ENCODE results near the gene ZBTB48.

ZBTB48 gene

DNA sequence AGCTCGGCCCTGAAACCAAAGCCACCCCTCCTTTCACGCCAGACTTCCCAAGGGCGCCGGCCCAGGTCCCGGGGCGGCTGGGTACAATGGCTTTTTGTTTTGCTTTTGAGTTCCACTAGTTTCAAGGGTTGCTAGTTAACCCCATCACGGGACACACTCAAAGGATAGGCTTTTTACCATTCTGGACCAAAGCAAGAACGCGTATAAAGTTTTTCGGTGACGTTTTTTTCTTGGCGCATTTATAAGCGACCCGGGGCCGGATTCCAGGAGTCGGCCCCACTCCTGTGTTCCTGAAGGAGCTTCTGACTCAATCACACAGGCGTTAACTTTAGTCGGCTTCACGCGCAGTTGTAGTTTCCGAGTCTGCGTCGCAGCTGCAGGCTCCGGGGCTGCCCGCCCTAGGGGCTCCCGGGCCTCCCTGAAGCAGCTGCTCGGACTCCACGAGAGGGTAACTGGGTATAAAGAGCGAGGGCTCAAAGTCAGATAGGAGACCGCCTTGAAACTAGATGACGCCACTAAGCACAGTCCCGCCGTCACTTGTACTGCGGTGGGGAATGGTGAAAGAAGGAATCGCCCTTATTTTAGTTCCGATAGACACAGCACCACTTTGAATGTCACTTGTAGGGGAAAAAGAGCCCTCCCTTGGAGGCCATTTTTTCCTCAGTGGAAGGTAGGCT, 23.6 kb downstream of the ZBTB48 start:
- DNase-seq (ENCODE audit: insufficient read length), result no peak
- no peak for FAIRE-seq
- TF ChIP-seq POLR2AphosphoS5 (IDR thresholded peaks at IDR 0.05; ENCODE audit: low read depth, low read length), result no peak
- no peak for TF ChIP-seq POLR2A (IDR thresholded peaks at IDR 0.05; ENCODE audit: low read depth, low read length)
- TF ChIP-seq TAF1 (IDR thresholded peaks at IDR 0.05; ENCODE audit: borderline replicate concordance, low read depth, low read length), result no peak

DNA sequence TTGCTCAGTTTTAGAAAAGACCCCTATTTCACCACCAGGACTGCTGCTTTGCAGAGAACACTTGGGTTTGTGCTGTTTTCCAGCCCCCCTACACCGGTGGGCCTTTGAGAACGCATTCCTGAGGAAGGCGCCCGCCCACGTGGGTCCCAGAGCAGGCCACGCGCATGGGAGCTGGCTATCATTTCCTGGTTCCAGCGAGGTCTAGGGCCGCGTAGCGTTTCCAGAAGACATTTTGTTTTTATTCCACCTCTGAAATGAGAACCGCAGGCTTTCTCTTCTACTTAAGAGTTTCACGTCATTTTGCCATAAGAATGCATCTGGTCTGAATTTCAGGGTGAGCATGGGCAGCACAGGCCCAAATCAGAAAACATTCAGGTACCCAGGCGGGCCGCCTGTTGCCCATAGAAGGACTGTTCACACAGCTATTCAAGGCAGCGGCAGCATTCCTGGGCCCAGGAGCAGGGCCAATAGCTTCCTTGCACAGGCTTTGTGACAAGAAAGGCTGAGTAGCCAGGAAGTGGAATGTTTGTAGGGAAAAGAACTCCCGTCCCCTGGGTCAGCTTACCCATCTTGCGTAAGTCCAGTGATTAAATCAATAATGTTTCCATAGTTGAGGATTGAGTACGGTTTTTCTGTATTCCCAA, 24.2 kb downstream of the ZBTB48 start:
- DNase-seq (ENCODE audit: insufficient read length) (no peak), FAIRE-seq (no peak)
- TF ChIP-seq POLR2AphosphoS5 (IDR thresholded peaks at IDR 0.05; ENCODE audit: low read depth, low read length), result no peak
- TF ChIP-seq TAF1 (IDR thresholded peaks at IDR 0.05; ENCODE audit: borderline replicate concordance, low read depth, low read length), result no peak
- no peak for TF ChIP-seq POLR2A (IDR thresholded peaks at IDR 0.05; ENCODE audit: low read depth, low read length)

DNA sequence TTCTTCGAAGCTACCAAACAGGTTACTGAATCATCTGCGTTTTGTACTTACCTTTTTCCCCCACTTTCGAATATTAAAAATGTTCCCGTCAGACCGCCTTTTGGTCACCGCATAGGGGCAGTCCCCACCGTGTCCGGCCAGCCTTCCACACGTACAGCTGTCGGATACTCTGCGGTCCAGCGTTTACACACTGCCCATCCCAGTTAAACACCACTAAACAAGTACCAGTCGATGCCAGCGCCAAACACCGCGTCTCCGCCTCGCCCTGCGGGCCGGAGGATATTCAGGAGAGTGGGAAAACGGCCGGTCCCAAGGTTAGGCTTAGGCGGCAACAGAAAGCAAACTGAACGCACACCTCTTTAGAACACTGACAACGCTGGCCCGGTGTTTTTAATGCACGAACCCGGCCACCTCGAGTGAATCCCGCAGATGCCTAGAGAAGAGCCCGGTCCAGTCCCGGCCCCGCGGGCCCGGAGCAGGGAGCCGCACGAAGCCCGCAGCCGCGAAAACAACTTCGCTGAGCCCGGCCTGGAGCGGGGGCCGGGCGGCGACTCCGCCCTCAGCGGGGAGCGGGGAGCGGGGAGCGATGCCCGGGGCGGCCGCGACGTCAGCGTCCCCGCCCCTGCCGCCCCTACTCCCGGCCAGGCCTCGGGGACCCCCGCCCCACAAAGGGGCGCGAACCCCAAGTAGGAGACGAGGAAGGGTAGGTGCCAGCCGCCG, 33.0 kb downstream of the ZBTB48 start:
- TF ChIP-seq TAF1 (IDR thresholded peaks at IDR 0.05; ENCODE audit: borderline replicate concordance, low read depth, low read length), result no peak
- TF ChIP-seq POLR2AphosphoS5 (IDR thresholded peaks at IDR 0.05; ENCODE audit: low read depth, low read length), result no peak
- no peak for TF ChIP-seq POLR2A (IDR thresholded peaks at IDR 0.05; ENCODE audit: low read depth, low read length)
- no peak for FAIRE-seq

DNA sequence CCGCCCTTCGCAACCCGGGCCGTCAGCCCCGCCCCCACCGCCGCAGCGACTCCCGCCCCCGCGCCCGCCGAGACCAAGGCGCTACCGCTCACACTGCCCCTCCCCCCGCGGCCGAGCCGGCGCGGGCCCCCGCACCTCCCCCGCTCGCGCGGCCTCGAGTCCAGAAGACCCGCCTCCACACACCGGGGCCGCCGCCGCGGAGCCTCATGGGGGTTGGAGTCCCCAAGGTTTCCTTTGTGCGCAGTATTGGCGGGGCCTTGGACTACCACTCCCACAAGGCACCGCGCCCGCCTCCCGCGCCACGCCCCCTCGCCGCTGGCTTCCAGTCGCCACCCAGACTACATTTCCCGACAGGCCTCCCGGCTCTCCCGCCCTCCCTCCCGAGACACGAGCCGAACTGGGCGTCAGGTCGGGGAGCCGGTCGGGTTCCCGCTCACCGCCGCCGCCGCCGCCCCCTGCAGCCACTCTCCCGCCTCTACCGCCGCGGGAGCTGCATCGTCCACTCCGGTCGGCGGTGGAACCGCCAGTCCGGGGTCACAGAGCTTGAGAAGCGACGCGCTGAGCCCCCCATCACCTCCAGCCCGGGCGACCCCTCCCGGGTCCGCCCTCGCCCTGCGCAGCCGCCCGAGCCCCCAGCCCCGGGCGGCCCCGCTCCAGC, 33.7 kb downstream of the ZBTB48 start, which contains the start of gene PHF13:
PHF13 (plus strand) TSS at position 371 of the 658 bp plus-strand sequence. CDS start 336 bp downstream, outside the sequence.
- FAIRE-seq, result peak; percentile 92
- DNase-seq (ENCODE audit: insufficient read length), result peak; percentile 99
- TF ChIP-seq POLR2AphosphoS5 (IDR thresholded peaks at IDR 0.05; ENCODE audit: low read depth, low read length) (peak; percentile 27; the same call in 1 of the 2 replicates), POLR2A (IDR thresholded peaks at IDR 0.05; ENCODE audit: low read depth, low read length) (peak; percentile 46; the same call in 1 of the 2 replicates), TAF1 (IDR thresholded peaks at IDR 0.05; ENCODE audit: borderline replicate concordance, low read depth, low read length) (0 out of 2 replicates have a peak, but pooled peaks have one; percentile 16)

More for the DNA sequence above, 33.0 kb downstream of the ZBTB48 start:
- peak; percentile 74 for DNase-seq (ENCODE audit: insufficient read length)

DNA sequence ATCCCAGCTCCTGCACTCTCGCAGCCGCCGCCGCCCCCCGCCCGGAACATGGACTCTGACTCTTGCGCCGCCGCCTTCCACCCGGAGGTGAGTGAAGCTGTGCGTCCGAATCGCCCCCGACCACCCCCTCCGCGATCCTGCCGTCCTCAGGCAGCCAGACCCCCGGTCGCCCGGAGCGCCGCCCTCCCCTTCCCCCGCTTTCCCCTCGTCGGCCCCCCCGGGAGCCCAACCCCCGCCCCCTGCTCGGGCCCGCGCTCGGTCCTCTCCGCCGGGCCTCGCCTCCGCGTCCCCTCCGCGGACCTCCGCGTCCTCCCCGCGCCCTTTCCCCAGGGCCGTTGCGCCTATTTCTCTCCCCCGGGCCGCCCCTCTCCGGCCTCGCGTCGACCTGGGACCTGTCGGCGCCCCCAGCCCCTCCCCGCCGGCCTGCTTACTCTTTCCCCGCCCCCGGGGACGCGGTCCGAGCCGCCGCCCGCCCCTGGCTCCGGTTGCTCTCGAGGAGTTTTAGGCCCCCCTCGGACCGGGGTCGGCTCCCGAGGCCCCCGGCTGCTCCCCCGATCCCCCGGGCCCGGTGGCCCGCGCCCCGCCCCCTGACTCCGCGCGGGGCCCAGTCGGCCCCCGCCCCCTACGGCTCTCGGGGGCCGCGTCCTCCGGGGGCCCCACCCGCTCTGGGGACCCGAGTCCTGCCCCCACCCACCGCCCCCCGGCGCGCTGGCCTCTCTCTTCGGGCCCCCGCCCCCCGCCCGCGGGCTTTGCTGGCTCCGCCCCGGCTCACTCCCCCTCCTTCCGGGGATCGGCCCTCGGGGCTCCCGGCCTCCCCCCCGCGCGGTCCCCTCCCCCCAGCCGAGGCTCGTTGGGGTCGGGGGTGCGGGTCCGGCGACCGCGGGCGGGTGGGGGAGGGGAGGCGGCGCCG, 34.5 kb downstream of the ZBTB48 start:
- peak; percentile 89 for DNase-seq (ENCODE audit: insufficient read length)

DNA sequence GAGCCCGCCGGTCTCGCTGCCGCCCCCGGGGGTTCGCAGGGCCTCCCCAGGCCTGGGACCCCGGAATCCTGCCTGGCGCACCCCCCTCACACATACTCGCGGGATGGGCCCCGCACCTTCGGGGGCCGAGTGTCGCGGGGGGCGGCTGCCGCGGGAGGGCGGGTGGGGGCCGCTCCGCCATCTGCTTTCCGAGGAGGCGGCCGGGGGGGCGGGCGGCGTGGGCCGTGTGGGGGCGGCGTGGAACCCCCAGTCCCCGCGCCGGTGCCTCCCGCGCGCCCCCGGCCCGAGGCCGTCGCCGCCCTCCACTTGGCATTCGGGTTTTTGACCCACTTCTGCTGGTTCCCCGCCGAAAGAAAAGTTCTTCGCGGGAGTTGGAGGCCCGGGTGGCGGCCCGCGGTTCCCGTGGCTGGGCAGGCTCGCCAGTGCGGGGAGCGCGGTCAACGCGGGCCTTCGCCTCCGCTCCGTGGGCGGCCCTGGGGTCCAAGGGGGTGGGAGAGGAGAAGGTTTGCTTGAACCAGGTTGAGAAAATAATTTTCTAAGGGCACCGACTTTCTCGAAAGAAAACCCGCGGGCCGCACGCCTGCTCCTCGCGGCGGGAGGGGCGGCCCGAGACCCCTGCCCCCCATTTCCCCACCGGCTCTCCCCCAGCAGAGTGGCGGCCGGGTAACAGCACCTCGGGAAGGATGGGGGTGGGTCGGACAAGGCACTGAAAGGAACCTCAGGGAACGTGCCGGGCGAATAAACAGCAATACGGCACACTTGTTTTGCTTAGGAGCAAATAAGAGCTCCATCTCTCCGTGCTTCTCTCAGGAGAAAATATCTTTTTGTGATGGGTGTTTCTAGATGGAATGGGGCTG, 35.4 kb downstream of the ZBTB48 start:
- no peak for TF ChIP-seq TAF1 (IDR thresholded peaks at IDR 0.05; ENCODE audit: borderline replicate concordance, low read depth, low read length)
- TF ChIP-seq POLR2AphosphoS5 (IDR thresholded peaks at IDR 0.05; ENCODE audit: low read depth, low read length), result no peak
- no peak for TF ChIP-seq POLR2A (IDR thresholded peaks at IDR 0.05; ENCODE audit: low read depth, low read length)
- FAIRE-seq, result no peak
- DNase-seq (ENCODE audit: insufficient read length), result no peak

More for the DNA sequence above, 34.5 kb downstream of the ZBTB48 start:
- FAIRE-seq, result no peak
- TF ChIP-seq TAF1 (IDR thresholded peaks at IDR 0.05; ENCODE audit: borderline replicate concordance, low read depth, low read length), result no peak
- no peak for TF ChIP-seq POLR2A (IDR thresholded peaks at IDR 0.05; ENCODE audit: low read depth, low read length)
- no peak for TF ChIP-seq POLR2AphosphoS5 (IDR thresholded peaks at IDR 0.05; ENCODE audit: low read depth, low read length)

DNA sequence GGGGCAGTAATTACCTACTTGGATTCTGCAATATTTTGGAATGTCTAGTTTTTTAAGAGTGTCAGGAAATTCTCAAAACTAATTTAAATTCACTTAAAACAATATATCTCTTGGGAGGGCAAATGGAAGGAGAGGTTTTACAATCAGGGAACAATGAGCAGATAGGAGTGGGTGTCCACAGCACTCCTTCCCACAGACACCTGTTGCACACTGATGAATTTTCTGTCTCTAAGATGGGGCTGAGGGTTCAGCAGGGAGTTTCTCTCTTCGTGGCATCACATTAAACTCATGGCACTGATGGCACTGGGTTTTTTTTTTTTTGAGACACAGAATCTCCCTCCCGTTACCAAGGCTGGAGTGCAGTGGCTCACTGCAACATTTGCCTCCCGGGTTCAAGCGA, 39.3 kb downstream of the ZBTB48 start:
- FAIRE-seq, result no peak

DNA sequence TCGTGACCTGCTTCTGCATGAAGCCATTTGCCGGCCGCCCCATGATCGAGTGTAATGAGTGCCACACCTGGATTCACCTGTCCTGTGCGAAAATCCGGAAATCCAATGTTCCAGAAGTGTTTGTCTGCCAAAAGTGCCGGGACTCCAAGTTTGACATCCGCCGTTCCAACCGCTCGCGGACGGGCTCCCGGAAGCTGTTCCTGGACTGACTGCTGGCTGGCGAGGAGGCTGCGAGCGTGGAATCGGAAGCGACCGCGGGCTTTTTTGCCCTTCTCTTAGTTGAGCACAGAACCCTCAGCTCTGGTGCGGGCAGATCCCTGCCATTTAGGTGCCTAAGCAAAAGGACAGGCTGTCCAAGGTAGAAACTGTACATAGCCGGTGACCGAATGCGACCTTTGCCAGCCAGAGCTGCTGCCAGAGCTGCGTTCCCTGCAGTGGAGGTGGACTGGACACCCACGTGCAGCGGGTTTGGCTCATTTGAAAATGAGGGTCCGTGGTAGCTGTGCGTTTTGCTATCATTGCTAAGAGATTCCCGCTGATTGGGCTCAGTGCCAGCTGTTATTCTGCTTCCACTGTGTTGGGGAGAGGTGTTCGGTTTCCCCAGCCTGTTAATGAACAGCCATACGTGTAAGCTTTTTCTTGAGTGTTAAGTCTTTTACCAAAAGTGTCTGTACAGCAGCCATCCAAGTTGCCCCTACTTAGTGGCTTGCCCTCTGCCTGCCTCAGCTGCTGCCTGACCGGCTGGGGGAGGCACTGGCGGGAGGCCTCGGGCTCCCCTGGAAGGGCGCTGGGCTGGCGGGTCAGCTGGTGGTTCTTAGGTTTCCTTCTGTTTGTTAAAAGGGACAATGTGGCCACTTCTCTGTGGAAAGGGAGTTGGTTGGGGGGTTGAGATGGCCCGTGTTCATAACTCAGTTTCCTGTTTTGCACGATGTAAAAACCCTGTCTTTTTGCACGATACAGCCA, 41.9 kb downstream of the ZBTB48 start:
- TF ChIP-seq POLR2AphosphoS5 (IDR thresholded peaks at IDR 0.05; ENCODE audit: low read depth, low read length) (no peak), POLR2A (IDR thresholded peaks at IDR 0.05; ENCODE audit: low read depth, low read length) (no peak)
- no peak for DNase-seq (ENCODE audit: insufficient read length)
- FAIRE-seq, result no peak

More for the DNA sequence above, 39.3 kb downstream of the ZBTB48 start:
- TF ChIP-seq POLR2AphosphoS5 (IDR thresholded peaks at IDR 0.05; ENCODE audit: low read depth, low read length) (no peak), TAF1 (IDR thresholded peaks at IDR 0.05; ENCODE audit: borderline replicate concordance, low read depth, low read length) (no peak), POLR2A (IDR thresholded peaks at IDR 0.05; ENCODE audit: low read depth, low read length) (no peak)
- DNase-seq (ENCODE audit: insufficient read length), result no peak
